Measurements from ENCODE around the gene HIP1.

DNA sequence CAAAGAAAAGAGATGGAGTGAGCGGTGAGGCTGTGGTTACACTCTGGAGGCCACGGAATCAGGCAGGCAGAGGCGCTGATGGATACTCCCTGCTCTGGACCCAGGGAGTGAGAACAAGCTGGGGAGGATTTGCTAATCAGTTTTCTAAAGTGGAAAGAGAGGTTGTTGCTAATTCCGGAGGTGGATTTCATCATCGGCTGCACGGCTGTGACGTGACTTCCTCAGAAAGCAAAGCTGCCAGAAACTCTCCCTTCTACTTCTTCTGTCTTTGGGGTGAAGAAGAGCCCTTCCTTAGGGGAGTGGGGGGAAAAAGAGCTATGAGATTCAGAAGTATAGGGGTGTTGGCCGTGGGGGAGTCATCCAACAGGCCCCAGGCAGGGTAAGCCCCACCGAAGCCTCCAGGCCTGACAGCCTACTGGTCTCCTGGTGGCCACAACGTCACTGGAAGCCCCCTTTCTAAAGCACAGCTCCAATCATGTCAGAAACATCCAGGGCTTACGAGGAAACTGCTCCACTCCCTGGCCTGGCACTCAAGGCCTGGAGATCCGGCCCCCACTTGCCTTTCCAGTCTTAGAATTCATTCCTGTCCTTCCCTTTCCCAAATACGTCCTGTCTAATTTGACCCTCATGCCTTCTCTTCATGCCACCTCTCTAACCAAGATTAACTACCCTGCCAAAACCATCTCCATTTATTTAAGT is 114.5 kb downstream of the HIP1 start:
- TF ChIP-seq, protein P1, sequence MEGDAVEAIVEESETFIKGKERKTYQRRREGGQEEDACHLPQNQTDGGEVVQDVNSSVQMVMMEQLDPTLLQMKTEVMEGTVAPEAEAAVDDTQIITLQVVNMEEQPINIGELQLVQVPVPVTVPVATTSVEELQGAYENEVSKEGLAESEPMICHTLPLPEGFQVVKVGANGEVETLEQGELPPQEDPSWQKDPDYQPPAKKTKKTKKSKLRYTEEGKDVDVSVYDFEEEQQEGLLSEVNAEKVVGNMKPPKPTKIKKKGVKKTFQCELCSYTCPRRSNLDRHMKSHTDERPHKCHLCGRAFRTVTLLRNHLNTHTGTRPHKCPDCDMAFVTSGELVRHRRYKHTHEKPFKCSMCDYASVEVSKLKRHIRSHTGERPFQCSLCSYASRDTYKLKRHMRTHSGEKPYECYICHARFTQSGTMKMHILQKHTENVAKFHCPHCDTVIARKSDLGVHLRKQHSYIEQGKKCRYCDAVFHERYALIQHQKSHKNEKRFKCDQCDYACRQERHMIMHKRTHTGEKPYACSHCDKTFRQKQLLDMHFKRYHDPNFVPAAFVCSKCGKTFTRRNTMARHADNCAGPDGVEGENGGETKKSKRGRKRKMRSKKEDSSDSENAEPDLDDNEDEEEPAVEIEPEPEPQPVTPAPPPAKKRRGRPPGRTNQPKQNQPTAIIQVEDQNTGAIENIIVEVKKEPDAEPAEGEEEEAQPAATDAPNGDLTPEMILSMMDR (conservative IDR thresholded peaks at IDR 0.05; ENCODE audit: low read depth, low read length): no peak
- TF ChIP-seq MAZ (IDR thresholded peaks at IDR 0.05; ENCODE audit: borderline replicate concordance, low read depth, low read length) (no peak), POLR2A (IDR thresholded peaks at IDR 0.05; ENCODE audit: low read depth, low read length) (no peak), MAFK (IDR thresholded peaks at IDR 0.05; ENCODE audit: low read depth, low read length) (no peak), MXI1 (IDR thresholded peaks at IDR 0.05; ENCODE audit: borderline replicate concordance, low read depth, low read length) (no peak), RAD21 (IDR thresholded peaks at IDR 0.05; ENCODE audit: low read length) (no peak)
